NCI-H2081 treated with DMSO at 0.1 percent for 48 hours (cell line): ENCODE measurements around the gene USP31.

Source experiments
- DNase-seq: peaks from one replicate; lab custom pipeline; 2025; lab: John Stamatoyannopoulos, UW

USP31 gene

GRCh38 chr16:23061669-23062068 lies 87.6 kb downstream of the USP31 start:
- DNase-seq = no peak

GRCh38 chr16:23060458-23061320 lies 88.6 kb downstream of the USP31 start:
- DNase-seq = no peak

GRCh38 chr16:23059433-23059832 lies 89.8 kb downstream of the USP31 start:
- no peak for DNase-seq

- DNase-seq = no peak
These were observed 90.7 kb downstream of the USP31 start for GRCh38 chr16:23058576-23058975.

GRCh38 chr16:23057013-23057596 lies 92.1 kb downstream of the USP31 start:
- no peak for DNase-seq

- no peak for DNase-seq
These were observed 93.8 kb downstream of the USP31 start for GRCh38 chr16:23055481-23055880.

- DNase-seq = no peak
These were observed 96.2 kb downstream of the USP31 start for GRCh38 chr16:23052908-23053580.

GRCh38 chr16:23052221-23052620 lies 97.0 kb downstream of the USP31 start:
- DNase-seq = no peak

- no peak for DNase-seq
These were observed 97.7 kb downstream of the USP31 start for GRCh38 chr16:23051587-23051986.

- no peak for DNase-seq
These were observed 101.1 kb downstream of the USP31 start for GRCh38 chr16:23048164-23048563.

GRCh38 chr16:23045025-23045424 lies 104.2 kb downstream of the USP31 start:
- no peak for DNase-seq

- DNase-seq = no peak
These were observed 109.0 kb downstream of the USP31 start for GRCh38 chr16:23040246-23040645.

GRCh38 chr16:23039118-23039517 lies 110.1 kb downstream of the USP31 start:
- DNase-seq = no peak

- DNase-seq = no peak
These were observed 114.0 kb downstream of the USP31 start for GRCh38 chr16:23035240-23035639.

- DNase-seq = no peak
These were observed 117.6 kb downstream of the USP31 start for GRCh38 chr16:23031508-23032098.

- DNase-seq = no peak
These were observed 119.4 kb downstream of the USP31 start for GRCh38 chr16:23029733-23030420.

- DNase-seq = no peak
These were observed 121.9 kb downstream of the USP31 start for GRCh38 chr16:23027386-23027785.

- no peak for DNase-seq
These were observed 122.4 kb downstream of the USP31 start for GRCh38 chr16:23026784-23027362.

- no peak for DNase-seq
These were observed 123.5 kb downstream of the USP31 start for GRCh38 chr16:23025692-23026307.

GRCh38 chr16:23024044-23024443 lies 125.2 kb downstream of the USP31 start:
- DNase-seq = no peak

GRCh38 chr16:23020084-23020483 lies 129.2 kb downstream of the USP31 start:
- DNase-seq = no peak
